Natural killer cell (primary cell): ENCODE results near the gene HABP2. TPM values are rescaled to one million over a fixed set of nuclear protein-coding genes. Genes with fewer than 3 reads are reported as not detected.

Source experiments
- ATAC-seq, 3 donors: fragments of 150-1000 bp in 2 of 3; fragments of 200-7000 bp in 1 of 3; cut with Tn5 transposase; 1 replicate in 1 of 3; 2 replicates in 2 of 3; pipeline ENCODE4 v1.10.0; 2021; ENCODE audit warnings: mild to moderate bottlenecking in 2 of 3, moderate library complexity in 2 of 3
- DNase-seq, 2 donors: peaks; one replicate each; pipeline versions ENCODE4 v3.0.0 to v3.0.0-alpha.2; 2013 to 2021; ENCODE audit warnings: mixed read lengths in 1 of 2
- H3K27ac ChIP-seq: one replicate; pipeline ENCODE4 v1.5.1; 2013; ENCODE audit warnings: mild to moderate bottlenecking, low read length
- H3K27me3 ChIP-seq: one replicate; pipeline ENCODE4 v1.6.1; 2013; ENCODE audit warnings: low read length; ENCODE audit not compliant: control insufficient read depth, insufficient read depth
- H3K36me3 ChIP-seq: one replicate; pipeline ENCODE4 v1.6.1; 2013; ENCODE audit warnings: low read length; ENCODE audit not compliant: control insufficient read depth, insufficient read depth
- H3K4me1 ChIP-seq: one replicate; pipeline ENCODE4 v1.6.1; 2013; ENCODE audit warnings: low read length; ENCODE audit not compliant: control insufficient read depth, insufficient read depth
- H3K4me3 ChIP-seq: one replicate; pipeline ENCODE4 v1.5.1; 2013; ENCODE audit warnings: low read length
- H3K9me3 ChIP-seq: one replicate; pipeline ENCODE4 v1.6.1; 2013; ENCODE audit warnings: low read length; ENCODE audit not compliant: control insufficient read depth, insufficient read depth
- H3K27ac Mint-ChIP-seq, 2 donors: one replicate each; pipeline ENCODE4 v1.8.0; 2022; ENCODE audit warnings: mild to moderate bottlenecking in 2 of 2, mixed read lengths in 2 of 2, moderate library complexity in 1 of 2
- H3K27me3 Mint-ChIP-seq, 2 donors: one replicate each; pipeline ENCODE4 v1.8.0; 2022; ENCODE audit warnings: low read depth in 2 of 2, mixed read lengths in 2 of 2
- H3K36me3 Mint-ChIP-seq: one replicate; pipeline ENCODE4 v1.8.0; 2022; ENCODE audit warnings: mixed read lengths
- H3K4me1 Mint-ChIP-seq, 2 donors: one replicate each; pipeline ENCODE4 v1.8.0; 2022; ENCODE audit warnings: mixed read lengths in 2 of 2
- H3K4me3 Mint-ChIP-seq: one replicate; pipeline ENCODE4 v1.8.0; 2022; ENCODE audit warnings: mild to moderate bottlenecking, moderate library complexity, mixed read lengths
- H3K9me3 Mint-ChIP-seq, 2 donors: one replicate each; pipeline ENCODE4 v1.8.0; 2022; ENCODE audit warnings: mixed read lengths in 2 of 2
- WGBS: methylation state at CpG from one replicate; pipeline ENCODE4 v1.1.7; 2013; ENCODE audit warnings: missing lambda C conversion rate; ENCODE audit not compliant: insufficient coverage; 5-methylcytosine and 5-hydroxymethylcytosine counted together
- intact Hi-C: fragments of 100-400 bp; cut with micrococcal nuclease; formaldehyde crosslinking; loops from one replicate; pipeline ENCODE4 v1.14.2; 2022
- total RNA-seq, 4 donors: library from RNA; stranded (reverse); fragments of 120-200 nt in 1 of 4; gene quantifications; one replicate each; pipeline versions ENCODE4 v1.2.3 to v1.2.4, GENCODE V29; 2013 to 2022
- TF ChIP-seq, protein P1 (sequence below): fragments of 200-600 bp; IDR thresholded peaks from one replicate; pipeline ENCODE4 v1.8.0; 2022; ENCODE audit warnings: antibody characterized with exemption

Gene HABP2
- total RNA-seq, 3 donors from 2014 or later (not counting 1 experiment from before 2014, with no cell fraction given), result not detected

- ATAC-seq (no peak), DNase-seq (no peak)
- intact Hi-C loops, result no loop called here
- no peak overlapping the region for H3K4me3 ChIP-seq
- TF ChIP-seq, protein P1, sequence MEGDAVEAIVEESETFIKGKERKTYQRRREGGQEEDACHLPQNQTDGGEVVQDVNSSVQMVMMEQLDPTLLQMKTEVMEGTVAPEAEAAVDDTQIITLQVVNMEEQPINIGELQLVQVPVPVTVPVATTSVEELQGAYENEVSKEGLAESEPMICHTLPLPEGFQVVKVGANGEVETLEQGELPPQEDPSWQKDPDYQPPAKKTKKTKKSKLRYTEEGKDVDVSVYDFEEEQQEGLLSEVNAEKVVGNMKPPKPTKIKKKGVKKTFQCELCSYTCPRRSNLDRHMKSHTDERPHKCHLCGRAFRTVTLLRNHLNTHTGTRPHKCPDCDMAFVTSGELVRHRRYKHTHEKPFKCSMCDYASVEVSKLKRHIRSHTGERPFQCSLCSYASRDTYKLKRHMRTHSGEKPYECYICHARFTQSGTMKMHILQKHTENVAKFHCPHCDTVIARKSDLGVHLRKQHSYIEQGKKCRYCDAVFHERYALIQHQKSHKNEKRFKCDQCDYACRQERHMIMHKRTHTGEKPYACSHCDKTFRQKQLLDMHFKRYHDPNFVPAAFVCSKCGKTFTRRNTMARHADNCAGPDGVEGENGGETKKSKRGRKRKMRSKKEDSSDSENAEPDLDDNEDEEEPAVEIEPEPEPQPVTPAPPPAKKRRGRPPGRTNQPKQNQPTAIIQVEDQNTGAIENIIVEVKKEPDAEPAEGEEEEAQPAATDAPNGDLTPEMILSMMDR, result no peak
- no peak overlapping the region for H3K27ac ChIP-seq
- WGBS, result 84% methylated on average over 15 of the region's 15 CpGs
- H3K27me3 Mint-ChIP-seq, result peaks cover 12 to 36% of the 10 kb centered on the region in 2 donors
- no peaks in the 10 kb centered on the region for H3K4me1 Mint-ChIP-seq
- no peaks in the 10 kb centered on the region for H3K4me1 ChIP-seq
- no peaks in the 10 kb centered on the region for H3K36me3 ChIP-seq
- peaks cover 2% of the 10 kb centered on the region for H3K27me3 ChIP-seq
- no peaks in the 10 kb centered on the region for H3K9me3 Mint-ChIP-seq
- H3K4me3 Mint-ChIP-seq, result no peak overlapping the region
- H3K27ac Mint-ChIP-seq, result no peak overlapping the region
- no peaks in the 10 kb centered on the region for H3K36me3 Mint-ChIP-seq
- no peaks in the 10 kb centered on the region for H3K9me3 ChIP-seq
Measured at GRCh38 chr10:113613977-113614690, 61.3 kb downstream of the HABP2 start.

DNA sequence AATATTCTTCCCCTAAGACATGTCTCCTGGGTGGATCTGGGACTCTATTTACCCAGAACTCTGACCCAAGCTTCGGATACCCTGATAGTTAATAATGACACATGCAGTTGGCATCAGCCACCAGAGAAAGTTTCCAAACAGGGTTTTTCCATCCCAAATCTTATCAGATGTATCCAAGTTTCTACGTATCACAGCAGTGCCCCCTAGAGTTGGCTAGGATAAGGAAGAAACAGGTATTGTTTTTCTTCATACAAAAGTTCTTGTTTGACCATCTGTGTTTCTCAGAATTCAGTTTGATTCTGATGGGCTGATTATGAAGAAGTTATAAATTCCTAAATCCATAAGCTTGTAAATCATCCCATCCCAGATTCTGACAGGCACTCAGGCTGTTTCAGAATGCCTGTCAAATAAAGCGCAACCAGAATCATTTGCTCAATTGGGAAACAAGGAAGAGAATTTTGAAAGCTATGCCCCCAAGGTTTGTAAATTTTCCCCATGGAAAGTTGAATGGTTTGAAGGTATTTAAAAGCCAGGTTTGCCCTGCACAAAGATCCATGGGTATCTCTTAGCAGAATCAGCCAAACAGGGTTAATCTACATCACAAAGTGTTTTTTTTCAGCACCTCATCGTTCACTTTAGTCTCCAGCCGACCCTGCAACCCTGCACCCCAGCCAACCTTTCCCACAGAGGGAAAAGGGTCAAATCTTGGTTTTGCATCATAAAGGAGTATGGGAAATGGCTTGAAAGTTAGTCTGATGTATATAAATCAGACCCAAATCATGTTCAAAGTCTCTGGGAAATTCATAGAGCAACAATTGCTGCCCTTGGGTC lies 63.6 kb downstream of the HABP2 start:
- WGBS, result 14% methylated on average over 4 of the region's 5 CpGs

GRCh38 chr10:113617086-113617485 lies 64.2 kb downstream of the HABP2 start:
- no peak for ATAC-seq
- H3K27me3 ChIP-seq, result peaks cover 2% of the 10 kb centered on the region
- no peaks in the 10 kb centered on the region for H3K9me3 Mint-ChIP-seq

More for the DNA sequence above, 63.6 kb downstream of the HABP2 start:
- no peak overlapping the region for H3K27ac Mint-ChIP-seq
- intact Hi-C loops, result no loop called here
- TF ChIP-seq, protein P1, result no peak
- no peaks in the 10 kb centered on the region for H3K36me3 ChIP-seq
- no peaks in the 10 kb centered on the region for H3K9me3 ChIP-seq
- H3K4me1 Mint-ChIP-seq, result no peaks in the 10 kb centered on the region
- H3K9me3 Mint-ChIP-seq, result no peaks in the 10 kb centered on the region
- H3K4me3 ChIP-seq, result no peak overlapping the region
- no peak overlapping the region for H3K4me3 Mint-ChIP-seq
- ATAC-seq (no peak), DNase-seq (no peak)
- peaks cover 2% of the 10 kb centered on the region for H3K27me3 ChIP-seq
- no peaks in the 10 kb centered on the region for H3K4me1 ChIP-seq
- peaks cover 12 to 30% of the 10 kb centered on the region in 2 donors for H3K27me3 Mint-ChIP-seq
- no peak overlapping the region for H3K27ac ChIP-seq
- H3K36me3 Mint-ChIP-seq, result no peaks in the 10 kb centered on the region

More at GRCh38 chr10:113617086-113617485, 64.2 kb downstream of the HABP2 start:
- intact Hi-C loops, result no loop called here
- no peaks in the 10 kb centered on the region for H3K4me1 Mint-ChIP-seq
- no peak overlapping the region for H3K4me3 ChIP-seq
- peaks cover 12 to 34% of the 10 kb centered on the region in 2 donors for H3K27me3 Mint-ChIP-seq
- H3K36me3 ChIP-seq, result no peaks in the 10 kb centered on the region
- H3K36me3 Mint-ChIP-seq, result no peaks in the 10 kb centered on the region
- H3K27ac ChIP-seq, result no peak overlapping the region
- TF ChIP-seq, protein P1, result no peak
- H3K4me3 Mint-ChIP-seq, result no peak overlapping the region
- no peak for DNase-seq
- H3K9me3 ChIP-seq, result no peaks in the 10 kb centered on the region
- 23% methylated on average over 7 of the region's 7 CpGs for WGBS
- no peak overlapping the region for H3K27ac Mint-ChIP-seq
- no peaks in the 10 kb centered on the region for H3K4me1 ChIP-seq
